Body of pancreas (tissue), 4 donors: ENCODE data around the gene DNAH2. TPM values are rescaled to one million over a fixed set of nuclear protein-coding genes. Genes with fewer than 3 reads are reported as not detected.

ENCODE experiments used
- ATAC-seq: fragments of 150-250 bp; one replicate; pipeline ENCODE4 v1.9.1; 2016
- DNase-seq, 4 donors: peaks; one replicate each; pipeline ENCODE4 v3.0.0-alpha.2; 2019
- H3K27ac ChIP-seq, 4 donors: fragments of 200-600 bp; sonication (generic); 1 replicate in 3 of 4; 2 replicates in 1 of 4; pipeline versions ENCODE4 v1.5.1 to v1.6.1; 2016 to 2019; ENCODE audit warnings: mild to moderate bottlenecking in 1 of 4, mixed read lengths in 1 of 4, moderate library complexity in 1 of 4
- H3K27me3 ChIP-seq, 2 donors: fragments of 200-600 bp; sonication (generic); one replicate each; pipeline ENCODE4 v1.6.0; 2016; ENCODE audit warnings: mild to moderate bottlenecking in 1 of 2
- H3K36me3 ChIP-seq, 2 donors: fragments of 200-600 bp; sonication (generic); replicated peaks in 1 of 2; 2 replicates each; pipeline ENCODE4 v1.5.1; 2016; ENCODE audit warnings: low read depth in 2 of 2; ENCODE audit not compliant: insufficient read depth in 1 of 2
- H3K4me1 ChIP-seq: fragments of 200-600 bp; sonication (generic); one replicate; pipeline ENCODE4 v1.6.0; 2016
- H3K4me3 ChIP-seq, 2 donors: fragments of 200-600 bp; sonication (generic); 1 replicate in 1 of 2; 2 replicates in 1 of 2; pipeline ENCODE4 v1.5.1; 2016 to 2019
- H3K9me3 ChIP-seq, 3 donors: fragments of 200-600 bp; sonication (generic); 1 replicate in 2 of 3; 2 replicates in 1 of 3; pipeline ENCODE4 v1.5.1; 2016
- POLR2A ChIP-seq, 3 donors: fragments of 450-650 bp; IDR thresholded peaks; one replicate each; pipeline ENCODE4 v1.6.1; 2016; ENCODE audit warnings: antibody characterized with exemption in 3 of 3, mild to moderate bottlenecking in 2 of 3
- WGBS, 2 donors: methylation state at CpG; one replicate each; pipeline ENCODE4 v1.1.5; 2017; 5-methylcytosine and 5-hydroxymethylcytosine counted together
- intact Hi-C: fragments of 100-400 bp; cut with DNase I; formaldehyde crosslinking; loops from one replicate; pipeline ENCODE4 v1.15.1; 2023
- total RNA-seq, 2 donors: library from RNA; depleted of rRNA; stranded (reverse); fragments of >200 nt; gene quantifications; one replicate each; pipeline ENCODE4 v1.1.0, GENCODE V29; 2016
- TF ChIP-seq, protein P1 (sequence below), 7 experiments: fragments of 450-650 bp in 4 of 7; fragments of 200-600 bp in 3 of 7; sonication (generic) in 3 of 7; IDR thresholded peaks; one replicate each; pipeline ENCODE4 v1.5.1; 2016 to 2019; ENCODE audit warnings: antibody characterized with exemption in 7 of 7

DNAH2 gene
- total RNA-seq, 2 donors from 2014 or later, result 0.26 to 0.66 TPM

DNA sequence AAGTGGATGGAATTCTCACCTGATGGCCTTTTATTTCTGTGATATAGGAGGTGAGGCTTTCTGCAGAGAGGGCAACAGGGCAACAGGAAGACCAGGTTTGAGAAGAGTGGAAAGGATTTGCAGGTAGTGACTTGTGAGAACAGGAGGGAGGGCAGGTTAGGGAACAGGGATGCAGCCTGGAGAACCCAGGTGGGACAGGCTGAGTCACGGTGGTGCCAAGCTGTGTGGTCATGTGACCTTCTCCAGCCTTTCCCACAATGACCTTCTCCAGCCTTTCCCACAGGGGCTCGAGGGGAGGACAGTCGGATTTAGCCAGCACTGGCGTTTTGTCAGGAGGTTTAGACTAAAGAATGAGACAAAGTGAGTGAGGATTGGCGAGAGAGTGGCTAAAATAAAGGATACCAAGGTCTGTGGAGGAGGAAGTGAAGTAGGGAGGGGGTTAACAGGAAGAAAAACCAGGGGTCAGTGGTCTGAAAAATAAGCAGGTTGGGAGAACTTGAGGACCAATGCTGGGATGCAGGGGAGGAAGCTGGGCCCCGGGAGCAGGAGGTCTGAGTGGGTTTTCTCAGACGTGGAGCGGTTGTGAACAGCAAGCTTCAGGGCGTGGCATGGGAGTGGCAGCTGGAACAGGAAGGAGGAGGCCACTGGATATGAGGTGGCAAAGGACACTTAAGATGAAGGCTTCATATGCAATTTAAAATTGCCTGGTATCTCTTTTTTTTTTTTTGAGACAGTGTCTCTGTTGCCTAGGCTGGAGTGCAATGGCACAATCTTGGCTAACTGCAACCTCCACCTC, 37.7 kb downstream of the DNAH2 start:
- ATAC-seq, result no peak
- no peak for TF ChIP-seq POLR2A (IDR thresholded peaks at IDR 0.05)
- TF ChIP-seq, protein P1, sequence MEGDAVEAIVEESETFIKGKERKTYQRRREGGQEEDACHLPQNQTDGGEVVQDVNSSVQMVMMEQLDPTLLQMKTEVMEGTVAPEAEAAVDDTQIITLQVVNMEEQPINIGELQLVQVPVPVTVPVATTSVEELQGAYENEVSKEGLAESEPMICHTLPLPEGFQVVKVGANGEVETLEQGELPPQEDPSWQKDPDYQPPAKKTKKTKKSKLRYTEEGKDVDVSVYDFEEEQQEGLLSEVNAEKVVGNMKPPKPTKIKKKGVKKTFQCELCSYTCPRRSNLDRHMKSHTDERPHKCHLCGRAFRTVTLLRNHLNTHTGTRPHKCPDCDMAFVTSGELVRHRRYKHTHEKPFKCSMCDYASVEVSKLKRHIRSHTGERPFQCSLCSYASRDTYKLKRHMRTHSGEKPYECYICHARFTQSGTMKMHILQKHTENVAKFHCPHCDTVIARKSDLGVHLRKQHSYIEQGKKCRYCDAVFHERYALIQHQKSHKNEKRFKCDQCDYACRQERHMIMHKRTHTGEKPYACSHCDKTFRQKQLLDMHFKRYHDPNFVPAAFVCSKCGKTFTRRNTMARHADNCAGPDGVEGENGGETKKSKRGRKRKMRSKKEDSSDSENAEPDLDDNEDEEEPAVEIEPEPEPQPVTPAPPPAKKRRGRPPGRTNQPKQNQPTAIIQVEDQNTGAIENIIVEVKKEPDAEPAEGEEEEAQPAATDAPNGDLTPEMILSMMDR (IDR thresholded peaks at IDR 0.05), result no peak
- no peak for DNase-seq

DNA sequence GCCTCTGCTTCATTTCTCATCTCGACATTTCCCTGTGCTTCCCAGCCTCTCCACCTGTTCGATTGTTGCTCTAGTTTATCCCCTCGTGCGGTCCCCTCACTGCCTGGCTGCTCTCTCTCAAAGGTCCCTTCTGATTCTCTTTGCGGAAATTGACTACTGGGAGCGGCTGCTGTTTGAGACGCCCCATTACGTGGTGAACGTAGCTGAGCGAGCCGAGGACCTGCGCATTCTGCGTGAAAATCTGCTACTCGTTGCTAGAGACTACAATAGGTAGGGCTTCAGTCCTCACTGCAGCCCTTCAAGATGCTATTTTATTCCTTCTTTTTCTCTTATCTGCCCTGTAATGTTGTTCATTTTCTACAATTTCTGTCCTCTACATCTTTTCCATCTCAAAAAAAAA, 39.4 kb downstream of the DNAH2 start:
- Histone ChIP-seq H3K36me3 (no peaks in the 10 kb centered on the region), H3K27me3 (no peaks in the 10 kb centered on the region), H3K27ac (no peak overlapping the region), H3K4me1 (no peaks in the 10 kb centered on the region), H3K9me3 (no peaks in the 10 kb centered on the region), H3K4me3 (no peak overlapping the region)
- no peak for ATAC-seq
- intact Hi-C loops, result no loop called here
- no peak for TF ChIP-seq POLR2A (IDR thresholded peaks at IDR 0.05)
- TF ChIP-seq, protein P1 (IDR thresholded peaks at IDR 0.05), result no peak
- 84 to 87% methylated on average over 14 of the region's 14 CpGs for WGBS, 2 donors
- no peak for DNase-seq

More for the DNA sequence above, 37.7 kb downstream of the DNAH2 start:
- H3K9me3 ChIP-seq, result no peaks in the 10 kb centered on the region
- no peaks in the 10 kb centered on the region for H3K27me3 ChIP-seq
- WGBS, 2 donors, result 62 to 65% methylated on average over 9 of the region's 9 CpGs
- H3K4me1 ChIP-seq, result no peaks in the 10 kb centered on the region
- H3K27ac ChIP-seq, result no peak overlapping the region
- H3K36me3 ChIP-seq, result no peaks in the 10 kb centered on the region
- no peak overlapping the region for H3K4me3 ChIP-seq
- intact Hi-C loops, result no loop called here

DNA sequence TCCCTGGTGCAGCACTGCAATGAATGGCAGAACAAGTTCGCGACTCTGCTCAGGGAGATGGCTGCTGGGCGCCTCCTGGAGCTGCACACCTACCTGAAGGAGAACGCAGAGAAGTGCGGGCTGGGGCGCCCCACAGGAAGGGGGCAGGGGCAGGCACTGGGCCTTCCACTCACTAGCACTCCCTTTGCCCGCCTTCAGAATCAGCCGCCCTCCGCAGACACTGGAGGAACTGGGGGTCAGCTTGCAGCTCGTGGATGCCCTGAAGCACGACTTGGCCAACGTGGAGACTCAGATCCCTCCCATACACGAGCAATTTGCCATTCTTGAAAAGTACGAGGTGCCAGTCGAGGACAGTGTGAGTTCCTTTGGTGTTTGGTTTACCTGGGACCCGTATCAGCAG, 46.4 kb downstream of the DNAH2 start:
- H3K27me3 ChIP-seq, result no peaks in the 10 kb centered on the region
- intact Hi-C loops, result no loop called here
- H3K27ac ChIP-seq, result no peak overlapping the region
- no peaks in the 10 kb centered on the region for H3K36me3 ChIP-seq
- no peak overlapping the region for H3K4me3 ChIP-seq
- no peaks in the 10 kb centered on the region for H3K9me3 ChIP-seq
- 84 to 87% methylated on average over 16 of the region's 16 CpGs for WGBS, 2 donors
- H3K4me1 ChIP-seq, result peaks cover 14% of the 10 kb centered on the region
- TF ChIP-seq POLR2A (IDR thresholded peaks at IDR 0.05), result no peak
- TF ChIP-seq, protein P1 (IDR thresholded peaks at IDR 0.05), result no peak
- ATAC-seq (no peak), DNase-seq (no peak)

DNA sequence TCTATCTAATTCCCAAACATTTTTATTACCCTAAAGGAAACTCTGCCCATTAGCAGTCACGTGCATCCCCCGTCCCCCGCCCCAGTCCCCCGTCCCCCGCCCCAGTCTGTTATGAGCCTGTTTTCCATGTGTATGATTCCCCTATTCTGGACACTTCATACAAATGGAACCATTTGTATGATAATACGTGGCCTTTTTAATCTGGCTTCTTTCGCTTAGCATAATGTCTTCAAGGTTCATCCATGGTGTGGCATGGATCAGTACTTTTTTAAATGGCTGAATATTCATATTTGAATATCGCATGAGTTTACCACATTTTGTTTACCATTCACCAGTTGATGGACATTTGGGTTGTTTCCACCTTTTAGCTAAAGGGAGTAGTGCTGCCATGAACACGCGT, 49.5 kb downstream of the DNAH2 start:
- intact Hi-C loops, result no loop called here
- TF ChIP-seq, protein P1 (IDR thresholded peaks at IDR 0.05), result no peak
- TF ChIP-seq POLR2A (IDR thresholded peaks at IDR 0.05), result no peak
- ATAC-seq, result no peak

More for the DNA sequence above, 49.5 kb downstream of the DNAH2 start:
- peaks cover 14% of the 10 kb centered on the region for H3K4me1 ChIP-seq
- no peak overlapping the region for H3K4me3 ChIP-seq
- DNase-seq, result no peak
- no peaks in the 10 kb centered on the region for H3K36me3 ChIP-seq
- H3K27ac ChIP-seq, result peak overlapping the region in 2 of 4 donors; percentile 51 to 54
- 56 to 61% methylated on average over 10 of the region's 10 CpGs for WGBS, 2 donors
- no peaks in the 10 kb centered on the region for H3K27me3 ChIP-seq
- H3K9me3 ChIP-seq, result no peaks in the 10 kb centered on the region
